ENCODE results near the gene DMPK. TPM values are rescaled to one million over a fixed set of nuclear protein-coding genes. Genes with fewer than 3 reads are reported as not detected.

DMPK gene
- total RNA-seq, 4 donors from 2014 or later: 19.1 to 237 (median 69.2) TPM

- Histone ChIP-seq H3K27ac (peak overlapping the region; percentile 86 to 98 (median 94)), H3K4me3 (peak overlapping the region in 2 of 4 donors; percentile 26 to 75), H3K27me3 (no peaks in the 10 kb centered on the region), H3K36me3 (no peaks in the 10 kb centered on the region), H3K4me1 (peaks cover under 1 to 30% (median 25%) of the 10 kb centered on the region in 4 donors), H3K9me3 (no peaks in the 10 kb centered on the region)
- in situ Hi-C loops (cut with MboI; ENCODE audit: low pct_ligation_motif_present in 1 of 4, low pct_unique_long_range_greater_than_20kb in 1 of 4, low sequenced_read_pairs in 3 of 4): no loop called here
- intact Hi-C loops (cut with DNase I; ENCODE audit: low total_unique reads): no loop called here
- WGBS, 2 donors (ENCODE audit: low coverage in 1 of 2): 80 to 82% methylated on average over 25 to 40 of the region's 46 CpGs
- DNase-seq: no peak
- TF ChIP-seq POLR2A (IDR thresholded peaks at IDR 0.05): no peak
These were observed 10.9 kb downstream of the DMPK start for GRCh38 chr19:45771311-45771933.

- TF ChIP-seq POLR2AphosphoS5 (IDR thresholded peaks at IDR 0.05) (peak; percentile 26 to 79 (median 70)), CTCF (IDR thresholded peaks at IDR 0.05) (peak; percentile 93 to 98 (median 97)), POLR2A (IDR thresholded peaks at IDR 0.05) (peak; percentile 59), EP300 (IDR thresholded peaks at IDR 0.05; ENCODE audit: low read depth) (no peak)
- no peaks in the 10 kb centered on the region for H3K36me3 ChIP-seq
- peak; percentile 97 for DNase-seq
- peak overlapping the region; percentile 46 to 86 (median 62) for H3K4me3 ChIP-seq
- H3K27me3 ChIP-seq: no peaks in the 10 kb centered on the region
- H3K27ac ChIP-seq: peak overlapping the region; percentile 86 to 98 (median 94)
- in situ Hi-C loops (cut with MboI; ENCODE audit: low pct_ligation_motif_present in 1 of 4, low pct_unique_long_range_greater_than_20kb in 1 of 4, low sequenced_read_pairs in 3 of 4): no loop called here
- H3K4me1 ChIP-seq: peaks cover 10 to 37% (median 34%) of the 10 kb centered on the region in 4 donors
- intact Hi-C loops (cut with DNase I; ENCODE audit: low total_unique reads): no loop called here
- 4% methylated on average over 16 of the region's 79 CpGs; no CpG with 5 or more reads in 1 of the 2 donors for WGBS, 2 donors (ENCODE audit: low coverage in 1 of 2)
- H3K9me3 ChIP-seq: no peaks in the 10 kb centered on the region
These were observed 11.8 kb downstream of the DMPK start for GRCh38 chr19:45770192-45771101.

GRCh38 chr19:45769821-45770191, 12.5 kb downstream of the DMPK start:
- H3K36me3 ChIP-seq: no peaks in the 10 kb centered on the region
- no peaks in the 10 kb centered on the region for H3K9me3 ChIP-seq
- H3K4me3 ChIP-seq: peak overlapping the region; percentile 46 to 86 (median 62)
- peak overlapping the region; percentile 86 to 98 (median 94) for H3K27ac ChIP-seq
- in situ Hi-C loops (cut with MboI; ENCODE audit: low pct_ligation_motif_present in 1 of 4, low pct_unique_long_range_greater_than_20kb in 1 of 4, low sequenced_read_pairs in 3 of 4): no loop called here
- intact Hi-C loops (cut with DNase I; ENCODE audit: low total_unique reads): loop anchor here (10.0 kb wide), 1 partner anchor 55 kb away; no protein-coding TSS in a partner anchor
- no peak for TF ChIP-seq POLR2A (IDR thresholded peaks at IDR 0.05)
- TF ChIP-seq EP300 (IDR thresholded peaks at IDR 0.05; ENCODE audit: low read depth): no peak
- TF ChIP-seq CTCF (IDR thresholded peaks at IDR 0.05): no peak
- TF ChIP-seq POLR2AphosphoS5 (IDR thresholded peaks at IDR 0.05): no peak
- DNase-seq: peak; percentile 65
- H3K4me1 ChIP-seq: peaks cover 17 to 43% (median 37%) of the 10 kb centered on the region in 4 donors
- no peaks in the 10 kb centered on the region for H3K27me3 ChIP-seq
- 0% methylated on average over 28 of the region's 28 CpGs; no CpG with 5 or more reads in 1 of the 2 donors for WGBS, 2 donors (ENCODE audit: low coverage in 1 of 2)

GRCh38 chr19:45768984-45769782, 13.1 kb downstream of the DMPK start, which contains the start of gene SIX5:
Gene SIX5, minus strand, starts transcription at chr19:45769252. Its CDS starts 408 bp downstream, at chr19:45768844.
- intact Hi-C loops (cut with DNase I; ENCODE audit: low total_unique reads): loop anchor here (10.0 kb wide), 1 partner anchor 54 kb away; no protein-coding TSS in a partner anchor
- no peaks in the 10 kb centered on the region for H3K27me3 ChIP-seq

More at GRCh38 chr19:45768984-45769782, 13.1 kb downstream of the DMPK start, which contains the start of gene SIX5:
- peak within 1 kb of the TSS; percentile 86 to 98 (median 94) for H3K27ac ChIP-seq
- peaks cover 19 to 49% (median 40%) of the 10 kb centered on the region in 4 donors for H3K4me1 ChIP-seq
- 0% methylated on average over 11 to 70 of the region's 70 CpGs for WGBS, 2 donors (ENCODE audit: low coverage in 1 of 2)
- peak; percentile 99 for DNase-seq
- no peaks in the 10 kb centered on the region for H3K9me3 ChIP-seq
- peak; percentile 85 for TF ChIP-seq POLR2A (IDR thresholded peaks at IDR 0.05)
- TF ChIP-seq EP300 (IDR thresholded peaks at IDR 0.05; ENCODE audit: low read depth): no peak
- TF ChIP-seq CTCF (IDR thresholded peaks at IDR 0.05): no peak
- peak; percentile 87 to 92 (median 92) for TF ChIP-seq POLR2AphosphoS5 (IDR thresholded peaks at IDR 0.05)
- H3K36me3 ChIP-seq: no peaks in the 10 kb centered on the region
- in situ Hi-C loops (cut with MboI; ENCODE audit: low pct_ligation_motif_present in 1 of 4, low pct_unique_long_range_greater_than_20kb in 1 of 4, low sequenced_read_pairs in 3 of 4): no loop called here
- peak within 1 kb of the TSS; percentile 64 to 86 (median 80) for H3K4me3 ChIP-seq

Data from transverse colon (tissue), 4 donors.